Measurements from ENCODE around the gene OR10A3. TPM values are rescaled to one million over a fixed set of nuclear protein-coding genes. Genes with fewer than 3 reads are reported as not detected.

OR10A3 gene
- total and polyA plus RNA-seq, 4 donors = not detected

DNA sequence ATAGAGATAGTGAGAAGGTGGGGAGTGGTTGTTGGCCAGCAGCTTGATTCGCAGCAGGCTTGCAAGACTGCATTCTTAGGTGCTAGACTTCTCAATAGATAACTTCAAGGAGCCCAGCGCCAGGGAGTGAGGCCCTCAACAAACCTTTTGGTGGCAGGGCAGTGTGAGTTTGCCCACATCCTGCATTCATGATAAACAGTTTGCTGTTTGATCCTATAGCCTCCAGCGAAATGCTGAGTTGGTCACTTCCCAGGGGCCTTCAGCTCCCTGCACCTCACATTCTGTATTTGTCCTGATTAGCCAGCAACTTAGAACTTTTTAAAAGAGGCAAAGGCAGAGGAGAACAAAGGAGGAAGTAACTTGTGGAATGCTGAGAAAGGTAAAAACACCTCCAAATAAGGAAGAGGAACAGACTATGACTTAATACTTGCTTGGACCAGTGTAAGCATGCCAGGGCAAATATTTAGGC, 35.5 kb downstream of the OR10A3 start:
- peak overlapping the region in 1 of 2 donors; percentile 74 for H3K27ac ChIP-seq (ENCODE audit: low read depth in 1 of 2, low read length in 1 of 2)
- peaks cover 0 to 4% (median 0%) of the 10 kb centered on the region in 5 donors for H3K4me1 ChIP-seq (ENCODE audit: control insufficient read depth in 5 of 5, insufficient read depth in 5 of 5, low read length in 5 of 5)
- TF ChIP-seq, protein P1, sequence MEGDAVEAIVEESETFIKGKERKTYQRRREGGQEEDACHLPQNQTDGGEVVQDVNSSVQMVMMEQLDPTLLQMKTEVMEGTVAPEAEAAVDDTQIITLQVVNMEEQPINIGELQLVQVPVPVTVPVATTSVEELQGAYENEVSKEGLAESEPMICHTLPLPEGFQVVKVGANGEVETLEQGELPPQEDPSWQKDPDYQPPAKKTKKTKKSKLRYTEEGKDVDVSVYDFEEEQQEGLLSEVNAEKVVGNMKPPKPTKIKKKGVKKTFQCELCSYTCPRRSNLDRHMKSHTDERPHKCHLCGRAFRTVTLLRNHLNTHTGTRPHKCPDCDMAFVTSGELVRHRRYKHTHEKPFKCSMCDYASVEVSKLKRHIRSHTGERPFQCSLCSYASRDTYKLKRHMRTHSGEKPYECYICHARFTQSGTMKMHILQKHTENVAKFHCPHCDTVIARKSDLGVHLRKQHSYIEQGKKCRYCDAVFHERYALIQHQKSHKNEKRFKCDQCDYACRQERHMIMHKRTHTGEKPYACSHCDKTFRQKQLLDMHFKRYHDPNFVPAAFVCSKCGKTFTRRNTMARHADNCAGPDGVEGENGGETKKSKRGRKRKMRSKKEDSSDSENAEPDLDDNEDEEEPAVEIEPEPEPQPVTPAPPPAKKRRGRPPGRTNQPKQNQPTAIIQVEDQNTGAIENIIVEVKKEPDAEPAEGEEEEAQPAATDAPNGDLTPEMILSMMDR (IDR thresholded peaks at IDR 0.05; ENCODE audit: control extremely low read depth, extremely low read depth) = no peak
- H3K36me3 ChIP-seq (ENCODE audit: control insufficient read depth in 4 of 4, insufficient read depth in 4 of 4, low read length in 4 of 4) = no peaks in the 10 kb centered on the region
- H3K9ac ChIP-seq (ENCODE audit: insufficient read depth in 1 of 2, low read length in 2 of 2) = no peak overlapping the region
- 41 to 51% methylated on average over 3 of the region's 3 CpGs for WGBS, 2 donors
- H3K27me3 ChIP-seq (ENCODE audit: control insufficient read depth in 3 of 3, insufficient read depth in 3 of 3, low read length in 2 of 3) = no peaks in the 10 kb centered on the region
- ATAC-seq (ENCODE audit: insufficient read depth, low FRiP score) = peak; percentile 78
- no peak overlapping the region for H3K4me3 ChIP-seq
- peak in 2 of 3 donors; percentile 26 to 57 for DNase-seq
- H3K9me3 ChIP-seq (ENCODE audit: control insufficient read depth in 4 of 4, insufficient read depth in 3 of 4, low read length in 3 of 4) = no peaks in the 10 kb centered on the region

- peaks cover 0 to 4% (median 0%) of the 10 kb centered on the region in 5 donors for H3K4me1 ChIP-seq (ENCODE audit: control insufficient read depth in 5 of 5, insufficient read depth in 5 of 5, low read length in 5 of 5)
- TF ChIP-seq, protein P1 (IDR thresholded peaks at IDR 0.05; ENCODE audit: control extremely low read depth, extremely low read depth) = no peak
- DNase-seq (no peak), ATAC-seq (ENCODE audit: insufficient read depth, low FRiP score) (no peak)
- WGBS, 2 donors = 57 to 80% methylated on average over 9 of the region's 9 CpGs
- H3K9ac ChIP-seq (ENCODE audit: insufficient read depth in 1 of 2, low read length in 2 of 2) = no peak overlapping the region
- H3K27ac ChIP-seq (ENCODE audit: low read depth in 1 of 2, low read length in 1 of 2) = peak overlapping the region in 1 of 2 donors; percentile 74
- no peaks in the 10 kb centered on the region for H3K9me3 ChIP-seq (ENCODE audit: control insufficient read depth in 4 of 4, insufficient read depth in 3 of 4, low read length in 3 of 4)
- no peaks in the 10 kb centered on the region for H3K36me3 ChIP-seq (ENCODE audit: control insufficient read depth in 4 of 4, insufficient read depth in 4 of 4, low read length in 4 of 4)
- no peaks in the 10 kb centered on the region for H3K27me3 ChIP-seq (ENCODE audit: control insufficient read depth in 3 of 3, insufficient read depth in 3 of 3, low read length in 2 of 3)
- no peak overlapping the region for H3K4me3 ChIP-seq
Observed at GRCh38 chr11:7905549-7905948, 36.0 kb downstream of the OR10A3 start.

DNA sequence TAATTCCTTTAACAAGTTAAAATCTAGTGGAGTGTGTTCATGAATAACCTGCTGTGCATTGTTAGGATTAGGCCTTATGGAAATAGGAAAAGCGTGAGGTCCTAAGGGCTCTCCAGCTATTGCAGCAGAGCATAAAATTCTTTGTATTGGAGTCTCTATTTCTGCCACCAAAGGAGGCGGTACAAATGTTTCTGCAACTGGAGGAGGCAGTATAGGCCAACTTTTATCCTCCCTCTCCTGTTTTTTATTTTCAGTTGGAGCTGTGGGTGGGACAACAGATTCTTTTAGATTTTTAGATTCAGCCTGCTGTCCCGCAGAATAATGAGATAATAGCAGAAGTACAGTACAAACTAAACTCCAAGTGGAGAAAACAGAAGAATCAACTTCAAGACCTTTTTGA, 36.6 kb downstream of the OR10A3 start:
- Histone ChIP-seq H3K27ac (ENCODE audit: low read depth in 1 of 2, low read length in 1 of 2) (no peak overlapping the region), H3K4me3 (no peak overlapping the region), H3K36me3 (ENCODE audit: control insufficient read depth in 4 of 4, insufficient read depth in 4 of 4, low read length in 4 of 4) (no peaks in the 10 kb centered on the region), H3K9me3 (ENCODE audit: control insufficient read depth in 4 of 4, insufficient read depth in 3 of 4, low read length in 3 of 4) (no peaks in the 10 kb centered on the region), H3K9ac (ENCODE audit: insufficient read depth in 1 of 2, low read length in 2 of 2) (no peak overlapping the region), H3K4me1 (ENCODE audit: control insufficient read depth in 5 of 5, insufficient read depth in 5 of 5, low read length in 5 of 5) (peaks cover 0 to 4% (median 0%) of the 10 kb centered on the region in 5 donors), H3K27me3 (ENCODE audit: control insufficient read depth in 3 of 3, insufficient read depth in 3 of 3, low read length in 2 of 3) (no peaks in the 10 kb centered on the region)
- peak in 1 of 3 donors; percentile 36 for DNase-seq
- ATAC-seq (ENCODE audit: insufficient read depth, low FRiP score) = no peak
- TF ChIP-seq, protein P1 (IDR thresholded peaks at IDR 0.05; ENCODE audit: control extremely low read depth, extremely low read depth) = no peak
- 45 to 81% methylated on average over 3 of the region's 3 CpGs for WGBS, 2 donors

GRCh38 chr11:7903940-7904339, 37.6 kb downstream of the OR10A3 start:
- Histone ChIP-seq H3K36me3 (ENCODE audit: control insufficient read depth in 4 of 4, insufficient read depth in 4 of 4, low read length in 4 of 4) (no peaks in the 10 kb centered on the region), H3K9ac (ENCODE audit: insufficient read depth in 1 of 2, low read length in 2 of 2) (no peak overlapping the region), H3K27me3 (ENCODE audit: control insufficient read depth in 3 of 3, insufficient read depth in 3 of 3, low read length in 2 of 3) (no peaks in the 10 kb centered on the region), H3K4me1 (ENCODE audit: control insufficient read depth in 5 of 5, insufficient read depth in 5 of 5, low read length in 5 of 5) (peaks cover 0 to 4% (median 0%) of the 10 kb centered on the region in 5 donors), H3K4me3 (no peak overlapping the region), H3K27ac (ENCODE audit: low read depth in 1 of 2, low read length in 1 of 2) (no peak overlapping the region), H3K9me3 (ENCODE audit: control insufficient read depth in 4 of 4, insufficient read depth in 3 of 4, low read length in 3 of 4) (no peaks in the 10 kb centered on the region)
- TF ChIP-seq, protein P1 (IDR thresholded peaks at IDR 0.05; ENCODE audit: control extremely low read depth, extremely low read depth) = no peak
- DNase-seq (no peak), ATAC-seq (ENCODE audit: insufficient read depth, low FRiP score) (no peak)
- WGBS, 2 donors = 18 to 50% methylated on average over 2 of the region's 2 CpGs
